GM12891 (cell line): ENCODE results near the gene STAT5B.

ENCODE experiments used
- PAX5 ChIP-seq: IDR thresholded peaks from 2 replicates; pipeline ENCODE4 v1.6.1; 2011; ENCODE audit warnings: low read length, moderate library complexity, mild to moderate bottlenecking; ENCODE audit not compliant: insufficient read depth, severe bottlenecking
- POLR2A ChIP-seq: IDR thresholded peaks from 2 replicates; pipeline ENCODE4 v1.6.1; 2011; ENCODE audit warnings: low read depth, low read length, control low read depth
- POLR2AphosphoS5 ChIP-seq: IDR thresholded peaks from 2 replicates; pipeline ENCODE4 v1.6.1; 2011; ENCODE audit warnings: low read depth, low read length, control low read depth
- POU2F2 ChIP-seq: IDR thresholded peaks from 2 replicates; pipeline ENCODE4 v1.6.1; 2011; ENCODE audit warnings: low read depth, mild to moderate bottlenecking, control low read depth, low read length, moderate library complexity
- SPI1 ChIP-seq: IDR thresholded peaks from 2 replicates; pipeline ENCODE4 v1.6.1; 2011; ENCODE audit warnings: low read depth, low read length, control low read depth
- TAF1 ChIP-seq: IDR thresholded peaks from 2 replicates; pipeline ENCODE4 v1.6.1; 2011; ENCODE audit warnings: low read depth, low read length, control low read depth

DNA sequence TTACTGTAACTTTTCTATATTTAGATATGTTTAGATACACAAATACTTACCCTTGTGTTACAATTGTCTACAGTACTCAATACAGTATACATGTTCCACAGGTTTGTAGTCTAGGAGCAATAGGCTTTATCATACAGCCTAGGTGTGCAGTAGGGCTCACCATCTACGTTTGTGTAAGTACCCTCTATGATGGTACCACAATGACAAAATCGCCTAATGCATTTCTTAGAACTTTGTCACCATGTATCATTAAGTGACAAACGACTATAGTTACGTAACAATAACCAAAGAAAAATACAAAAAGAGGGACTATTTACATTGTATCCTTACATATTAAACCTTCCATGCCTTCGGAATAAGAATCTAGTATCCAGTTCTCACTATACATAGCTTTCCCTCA, 8.0 kb downstream of the STAT5B start:
- no peak for TF ChIP-seq POLR2A
- TF ChIP-seq TAF1, result no peak
- TF ChIP-seq POLR2AphosphoS5, result no peak
- no peak for TF ChIP-seq SPI1
- no peak for TF ChIP-seq POU2F2
- TF ChIP-seq PAX5, result no peak
